Jurkat, Clone E6-1 (cell line): ENCODE results near the gene PA2G4.

Experiments used
- DNase-seq: peaks from one replicate; pipeline ENCODE4 v3.0.0-alpha.2; 2011; ENCODE audit warnings: low read depth, low spot score
- H3K4me3 ChIP-seq: 2 replicates; pipeline ENCODE4 v1.5.1; 2011; ENCODE audit warnings: mild to moderate bottlenecking, low read length, control low read depth, moderate library complexity

PA2G4 gene

DNA sequence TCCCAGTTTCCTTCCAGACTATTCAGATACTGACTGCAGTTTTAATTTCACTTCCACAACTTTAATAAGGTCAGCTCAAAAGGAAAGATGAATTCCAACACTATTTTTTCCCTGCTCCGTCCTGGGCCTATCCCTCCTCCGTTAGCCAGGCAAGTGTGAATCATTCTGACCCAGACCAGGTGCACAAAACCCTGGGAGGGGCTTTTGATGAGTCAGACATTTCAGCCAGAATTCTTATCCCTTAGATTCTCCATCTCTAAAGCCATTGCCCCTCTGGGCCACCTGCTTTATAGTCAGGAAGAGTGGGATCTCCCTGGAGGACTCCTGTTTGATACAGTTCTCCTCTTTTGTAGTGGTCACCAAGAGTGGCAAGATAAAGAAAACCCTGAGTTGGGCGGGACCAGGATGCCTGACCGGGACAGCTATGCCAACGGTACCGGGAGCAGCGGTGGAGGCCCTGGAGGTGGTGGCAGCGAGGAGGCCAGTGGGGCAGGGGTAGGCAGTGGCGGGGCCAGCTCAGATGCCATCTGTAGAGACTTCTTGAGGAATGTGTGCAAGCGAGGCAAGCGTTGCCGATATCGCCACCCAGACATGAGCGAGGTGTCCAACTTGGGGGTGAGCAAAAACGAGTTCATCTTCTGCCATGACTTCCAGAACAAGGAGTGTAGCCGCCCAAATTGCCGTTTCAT lies 15.9 kb downstream of the PA2G4 start:
- no peak overlapping the region for H3K4me3 ChIP-seq
- DNase-seq = no peak

DNA sequence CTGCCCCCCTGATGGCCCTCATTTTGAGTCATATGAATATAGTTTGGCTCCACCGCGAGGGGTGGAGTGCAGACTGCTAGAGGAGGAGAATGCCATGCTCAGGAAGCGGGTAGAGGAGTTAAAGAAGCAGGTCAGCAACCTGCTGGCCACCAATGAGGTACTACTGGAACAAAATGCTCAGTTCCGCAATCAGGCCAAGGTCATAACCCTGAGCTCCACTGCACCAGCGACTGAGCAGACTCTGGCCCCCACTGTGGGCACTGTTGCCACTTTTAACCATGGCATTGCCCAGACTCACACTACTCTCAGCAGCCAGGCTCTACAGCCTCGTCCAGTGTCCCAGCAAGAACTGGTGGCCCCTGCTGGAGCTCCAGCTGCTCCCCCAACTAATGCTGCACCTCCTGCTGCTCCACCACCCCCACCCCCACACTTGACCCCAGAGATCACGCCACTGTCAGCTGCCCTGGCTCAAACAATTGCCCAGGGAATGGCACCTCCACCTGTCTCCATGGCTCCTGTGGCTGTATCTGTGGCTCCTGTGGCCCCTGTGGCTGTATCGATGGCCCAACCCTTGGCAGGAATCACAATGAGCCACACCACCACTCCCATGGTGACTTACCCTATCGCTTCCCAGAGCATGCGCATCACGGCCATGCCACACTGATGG lies 17.0 kb downstream of the PA2G4 start:
- H3K4me3 ChIP-seq = no peak overlapping the region
- no peak for DNase-seq

- no peak for DNase-seq
- H3K4me3 ChIP-seq = no peak overlapping the region
Measured at GRCh38 chr12:56122637-56123036, 18.3 kb downstream of the PA2G4 start.

DNA sequence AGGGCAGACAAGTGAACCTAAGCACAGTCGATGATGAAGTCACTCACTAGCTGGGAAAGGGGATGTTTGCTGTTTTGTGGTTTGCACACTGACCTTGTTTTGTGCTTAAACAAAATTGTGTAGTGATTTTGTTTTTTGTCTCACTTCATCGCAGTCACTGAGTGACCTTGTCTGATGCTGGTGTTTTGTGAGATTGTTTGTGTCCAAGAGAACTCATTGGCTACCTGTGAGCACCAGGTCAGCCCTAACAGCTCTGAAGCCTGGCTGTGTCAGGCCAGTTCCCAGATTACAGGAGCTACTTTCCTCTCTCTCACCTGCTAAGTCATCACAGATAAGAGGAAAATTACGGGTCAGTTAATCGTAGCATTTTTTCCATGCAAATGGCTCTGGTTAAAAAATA lies 19.8 kb downstream of the PA2G4 start:
- H3K4me3 ChIP-seq = no peak overlapping the region
- no peak for DNase-seq

GRCh38 chr12:56126732-56127239 lies 22.4 kb downstream of the PA2G4 start:
- no peak overlapping the region for H3K4me3 ChIP-seq
- no peak for DNase-seq

GRCh38 chr12:56127485-56127887 lies 23.1 kb downstream of the PA2G4 start:
- DNase-seq = no peak
- H3K4me3 ChIP-seq = peak overlapping the region; percentile 44

DNA sequence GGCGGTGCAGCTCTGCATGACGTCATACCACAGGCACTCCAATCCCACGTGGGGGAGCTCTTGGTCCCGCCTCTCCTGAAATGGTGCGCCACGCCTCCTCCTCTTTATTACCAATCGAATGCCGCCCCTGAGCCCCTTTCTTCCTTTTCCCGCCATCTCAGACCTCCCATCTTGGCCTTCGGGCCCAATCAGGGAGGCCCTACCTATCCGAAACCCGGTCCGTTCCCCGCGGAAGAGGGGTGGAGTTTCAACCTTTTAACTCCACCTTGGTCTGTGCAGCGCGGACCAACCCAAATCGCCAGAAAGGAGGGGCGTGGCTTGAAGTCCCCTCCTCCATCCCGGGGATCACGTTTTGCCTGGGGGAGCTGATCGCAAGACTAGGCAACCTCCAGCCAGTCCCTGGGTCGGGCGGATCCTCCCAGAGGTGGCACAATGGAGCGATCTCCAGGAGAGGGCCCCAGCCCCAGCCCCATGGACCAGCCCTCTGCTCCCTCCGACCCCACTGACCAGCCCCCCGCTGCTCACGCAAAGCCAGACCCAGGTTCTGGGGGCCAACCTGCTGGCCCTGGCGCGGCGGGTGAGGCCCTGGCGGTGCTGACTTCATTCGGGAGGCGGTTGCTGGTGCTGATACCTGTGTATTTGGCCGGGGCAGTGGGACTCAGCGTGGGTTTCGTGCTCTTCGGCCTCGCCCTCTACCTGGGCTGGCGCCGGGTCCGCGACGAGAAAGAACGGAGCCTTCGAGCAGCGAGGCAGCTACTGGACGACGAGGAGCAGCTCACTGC lies 23.7 kb downstream of the PA2G4 start, which contains the start of gene ESYT1:
Gene ESYT1 (plus strand): TSS at position 380 of the 782 bp plus-strand sequence. CDS start 53 bp downstream, at position 433.
- DNase-seq = peak; percentile 100
- H3K4me3 ChIP-seq = peak within 1 kb of the TSS; percentile 60

DNA sequence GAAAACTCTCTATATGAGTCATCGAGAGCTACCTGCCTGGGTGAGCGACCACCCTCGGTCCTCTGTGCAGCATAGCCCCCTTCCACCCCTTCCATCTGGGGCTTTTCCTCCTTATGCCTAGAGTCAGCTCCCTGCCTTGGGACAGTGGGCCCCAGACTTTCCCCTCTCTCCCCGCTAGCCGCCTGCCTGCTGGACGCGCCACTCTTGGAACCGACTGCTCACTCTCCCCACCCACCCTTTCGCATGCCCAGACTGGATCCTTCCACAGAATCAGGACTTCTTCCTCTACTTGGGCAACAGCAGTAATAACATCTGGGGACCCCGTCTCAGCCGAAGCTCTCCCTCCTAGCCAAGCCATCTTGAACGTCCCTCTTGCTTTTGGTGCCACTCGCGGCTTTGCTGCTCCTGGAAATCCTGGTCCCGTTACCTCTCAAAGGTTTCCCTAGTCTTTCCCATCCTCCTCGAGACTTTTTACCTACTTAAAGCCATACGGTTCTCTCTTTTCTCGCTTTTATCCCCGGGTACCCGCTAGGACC lies 24.4 kb downstream of the PA2G4 start:
- DNase-seq = no peak
- H3K4me3 ChIP-seq = peak overlapping the region; percentile 60

GRCh38 chr12:56129206-56129941 lies 25.0 kb downstream of the PA2G4 start:
- peak overlapping the region; percentile 60 for H3K4me3 ChIP-seq
- peak; percentile 70 for DNase-seq

DNA sequence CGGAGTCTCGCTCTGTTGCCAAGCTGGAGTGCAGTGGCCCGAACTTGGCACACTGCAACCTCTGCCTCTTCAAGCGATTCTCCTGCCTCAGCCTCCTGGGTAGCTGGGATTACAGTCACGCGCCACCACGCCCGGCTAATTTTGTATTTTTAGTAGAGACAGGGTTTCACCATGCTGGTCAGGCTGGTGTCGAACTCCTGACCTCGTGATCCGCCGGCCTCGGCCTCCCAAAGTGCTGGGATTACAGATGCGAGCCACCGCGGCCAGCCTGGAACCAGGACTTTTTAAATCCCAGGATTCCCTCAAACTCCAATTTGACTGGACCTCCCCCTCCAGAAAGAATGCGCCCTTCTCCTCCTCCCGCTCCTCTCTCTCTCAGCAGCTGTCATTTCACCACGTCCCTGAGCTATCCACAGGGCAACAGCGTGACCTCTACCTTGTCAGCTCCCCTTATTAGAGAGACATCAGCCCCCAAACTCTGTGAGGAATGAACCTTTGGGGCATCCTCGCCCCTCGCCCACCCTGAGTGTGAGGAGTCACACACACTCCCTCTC lies 25.7 kb downstream of the PA2G4 start:
- H3K4me3 ChIP-seq = peak overlapping the region; percentile 60
- DNase-seq = no peak

GRCh38 chr12:56130876-56131275 lies 26.5 kb downstream of the PA2G4 start:
- H3K4me3 ChIP-seq = no peak overlapping the region
- DNase-seq = no peak

- no peak overlapping the region for H3K4me3 ChIP-seq
- no peak for DNase-seq
Measured at GRCh38 chr12:56134897-56135296, 30.5 kb downstream of the PA2G4 start.

DNA sequence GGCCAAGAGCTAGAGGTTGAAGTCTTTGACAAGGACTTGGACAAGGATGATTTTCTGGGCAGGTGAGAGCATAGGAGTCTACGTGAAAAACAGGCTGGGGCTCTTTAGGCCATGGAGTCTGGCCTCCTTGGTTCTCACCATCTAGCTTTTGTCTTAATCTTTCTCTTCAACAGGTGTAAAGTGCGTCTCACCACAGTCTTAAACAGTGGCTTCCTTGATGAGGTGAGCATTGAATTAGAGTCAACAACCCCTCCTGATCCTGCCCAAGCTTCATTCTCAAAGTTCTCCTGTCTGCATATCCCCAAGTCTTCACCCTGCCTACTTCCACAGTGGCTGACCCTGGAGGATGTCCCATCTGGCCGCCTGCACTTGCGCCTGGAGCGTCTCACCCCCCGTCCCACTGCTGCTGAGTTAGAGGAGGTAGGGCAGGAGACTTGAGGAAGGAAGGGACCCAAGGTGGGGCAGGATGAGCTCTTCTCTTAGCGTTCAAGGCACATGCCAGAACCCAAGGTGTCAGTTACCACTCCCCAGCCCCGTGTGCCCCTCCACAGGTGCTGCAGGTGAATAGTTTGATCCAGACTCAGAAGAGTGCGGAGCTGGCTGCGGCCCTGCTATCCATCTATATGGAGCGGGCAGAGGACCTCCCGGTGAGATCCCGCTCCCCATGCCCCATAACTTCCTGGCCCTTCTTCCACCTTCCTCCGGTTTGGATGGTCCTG lies 33.7 kb downstream of the PA2G4 start:
- DNase-seq = no peak
- no peak overlapping the region for H3K4me3 ChIP-seq

DNA sequence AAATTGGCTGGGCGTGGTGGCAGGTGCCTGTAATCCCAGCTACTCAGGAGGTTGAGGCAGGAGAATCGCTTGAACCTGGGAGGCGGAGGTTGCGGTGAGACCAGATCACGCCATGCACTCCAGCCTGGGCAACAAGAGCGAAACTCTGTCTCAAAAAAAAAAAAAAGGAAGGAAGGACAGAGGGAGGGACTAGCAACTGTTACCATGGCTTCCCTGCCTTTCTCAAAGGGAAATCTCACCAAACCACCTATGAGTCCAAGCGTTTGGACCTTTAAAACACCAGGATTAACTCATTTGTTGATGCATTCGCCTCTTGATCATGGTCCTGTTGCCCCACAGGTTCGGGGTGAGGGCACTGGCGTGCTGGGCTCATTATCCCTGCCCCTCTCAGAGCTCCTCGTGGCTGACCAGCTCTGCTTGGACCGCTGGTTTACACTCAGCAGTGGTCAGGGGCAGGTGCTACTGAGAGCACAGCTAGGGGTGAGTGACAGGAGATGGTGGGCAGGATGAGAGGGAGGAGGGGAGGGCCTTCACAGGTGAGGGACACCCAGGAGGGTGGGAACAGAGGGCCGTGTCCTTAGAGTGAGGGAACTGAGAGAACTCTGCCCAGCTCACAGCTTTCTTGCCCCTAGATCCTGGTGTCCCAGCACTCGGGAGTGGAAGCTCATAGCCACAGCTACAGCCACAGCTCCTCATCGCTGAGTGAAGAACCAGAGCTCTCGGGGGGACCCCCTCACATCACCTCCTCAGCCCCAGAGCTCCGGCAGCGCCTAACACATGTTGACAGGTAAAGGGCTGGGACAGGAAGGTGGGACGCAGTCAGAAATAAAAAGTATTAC lies 37.8 kb downstream of the PA2G4 start:
- no peak overlapping the region for H3K4me3 ChIP-seq

DNA sequence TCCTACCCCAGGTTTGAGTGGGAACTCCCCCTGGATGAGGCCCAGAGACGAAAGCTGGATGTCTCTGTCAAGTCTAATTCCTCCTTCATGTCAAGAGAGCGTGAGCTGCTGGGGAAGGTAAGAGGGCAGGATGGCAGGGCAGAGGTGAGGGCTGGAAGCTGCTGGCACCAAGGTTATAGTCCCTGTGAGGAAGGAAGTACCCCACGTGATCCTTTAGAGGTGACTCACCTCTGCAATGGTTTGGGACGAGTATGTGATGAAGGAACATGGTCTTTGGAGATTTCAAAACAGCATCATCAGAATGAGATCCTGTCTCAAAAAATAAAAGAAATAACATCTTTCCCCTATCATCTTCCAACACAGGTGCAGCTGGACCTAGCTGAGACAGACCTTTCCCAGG lies 38.9 kb downstream of the PA2G4 start:
- no peak overlapping the region for H3K4me3 ChIP-seq
- DNase-seq = no peak

More for the DNA sequence above, 37.8 kb downstream of the PA2G4 start:
- DNase-seq = no peak

DNA sequence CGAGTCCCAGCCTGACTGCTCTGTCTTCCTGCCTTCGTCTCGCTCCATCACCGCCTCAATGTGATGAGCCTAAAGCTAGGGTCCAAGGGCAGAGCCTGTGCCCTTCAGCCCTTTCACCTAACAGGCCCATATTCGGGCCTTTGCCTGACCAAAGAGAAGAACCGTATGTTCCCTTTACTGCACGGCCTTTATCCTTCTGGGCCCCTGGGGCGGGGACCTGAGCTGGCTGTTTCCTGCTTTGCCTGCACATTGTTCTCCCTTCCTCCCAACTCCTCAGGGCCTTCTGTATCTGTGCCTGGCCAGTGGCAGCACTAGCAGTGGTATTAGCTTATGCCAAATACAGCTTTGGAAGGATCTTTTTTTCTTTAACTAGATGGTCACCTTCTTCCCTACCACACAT lies 39.5 kb downstream of the PA2G4 start:
- no peak overlapping the region for H3K4me3 ChIP-seq
- no peak for DNase-seq

DNA sequence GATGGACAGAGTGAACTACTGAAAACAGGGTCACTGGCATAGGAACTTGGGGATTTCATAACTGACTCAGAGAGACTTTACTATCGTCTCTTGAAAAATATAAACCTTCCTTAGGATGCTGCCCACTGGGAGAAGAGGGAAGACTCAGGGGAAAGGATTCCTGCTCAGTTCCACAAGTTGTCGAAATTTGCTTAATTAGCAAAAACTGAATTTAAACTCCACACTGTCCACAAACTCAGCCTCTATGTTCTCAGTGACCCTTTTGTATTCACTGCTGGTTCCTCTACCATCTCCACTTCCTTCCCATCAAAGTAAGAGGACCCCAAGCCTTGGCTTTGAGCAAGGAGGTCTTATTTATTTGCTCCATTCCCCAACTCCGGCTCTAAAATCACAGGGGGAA lies 40.9 kb downstream of the PA2G4 start:
- no peak overlapping the region for H3K4me3 ChIP-seq
- no peak for DNase-seq
